Stimulated activated CD8-positive, alpha-beta memory T cell treated with anti-CD3 and anti-CD28 coated beads, Interleukin-4, amount 100 ng/mL, for 48 hours (primary cell): ENCODE data around the gene MRPS7.
A peak's percentile ranks its signal among the peaks of the same experiment; 100 is the strongest.
"Not testable (repeated sequence)": the region's sequence is repeated elsewhere in the genome, so short reads cannot be mapped to it uniquely, and the experiment has no call there.

Experiments used
- DNase-seq: peaks from one replicate; pipeline ENCODE4 v3.0.0-alpha.2; 2020

The MRPS7 gene

DNA sequence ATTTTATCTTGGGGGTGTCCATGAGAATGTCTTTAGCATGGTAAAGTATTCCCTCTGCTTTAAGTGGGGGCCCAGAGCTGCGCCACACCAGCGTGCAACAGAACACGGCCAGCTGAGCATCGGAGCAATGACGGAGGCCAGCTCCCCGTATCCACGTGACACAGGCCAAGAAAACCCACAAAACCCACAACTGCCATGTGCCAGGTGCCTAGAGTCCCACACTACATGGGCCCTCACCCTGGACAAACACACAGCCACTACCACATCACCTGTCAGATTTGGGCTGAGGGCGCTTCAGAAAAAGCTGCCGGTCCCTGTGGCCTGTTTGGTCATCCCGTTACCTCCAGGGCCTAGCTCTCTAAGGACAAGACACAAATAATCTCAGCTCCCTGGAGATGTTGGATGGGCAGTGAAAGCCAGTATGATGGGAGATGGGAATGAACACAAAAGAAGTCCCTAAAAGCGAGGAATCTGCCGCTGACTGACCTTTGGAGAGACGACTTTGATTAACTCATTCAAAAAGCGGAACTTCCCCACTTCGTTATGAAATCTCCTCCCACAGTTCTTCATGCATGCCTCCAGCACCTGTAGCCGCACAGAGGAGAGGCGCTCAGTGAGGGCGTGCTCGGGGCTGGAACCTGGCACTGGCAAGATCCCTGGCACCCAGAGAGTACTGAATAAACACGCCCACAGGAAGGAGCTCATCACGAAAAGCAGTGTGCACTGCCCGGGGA lies 17.4 kb upstream of the MRPS7 start:
- DNase-seq: no peak

DNA sequence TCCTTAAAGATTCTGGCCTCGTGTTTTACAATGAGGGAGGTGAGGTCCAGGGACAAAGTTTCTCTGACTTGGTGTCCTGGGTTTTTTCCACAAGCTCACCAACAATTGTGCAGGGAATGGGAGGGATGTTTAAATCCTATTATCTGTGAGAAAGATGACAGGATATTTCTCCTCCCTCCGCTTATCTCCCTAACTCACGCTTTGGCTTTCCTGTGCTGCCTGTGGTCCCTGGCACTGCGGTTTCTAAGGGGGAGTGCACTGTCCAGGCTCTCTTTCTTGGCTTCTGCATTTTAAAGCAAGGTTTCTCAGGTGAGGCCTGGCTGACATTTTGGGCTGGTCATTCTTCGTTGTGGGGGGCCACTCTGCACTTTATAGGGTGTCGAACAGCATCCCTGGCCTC lies 16.7 kb upstream of the MRPS7 start:
- DNase-seq: no peak

DNA sequence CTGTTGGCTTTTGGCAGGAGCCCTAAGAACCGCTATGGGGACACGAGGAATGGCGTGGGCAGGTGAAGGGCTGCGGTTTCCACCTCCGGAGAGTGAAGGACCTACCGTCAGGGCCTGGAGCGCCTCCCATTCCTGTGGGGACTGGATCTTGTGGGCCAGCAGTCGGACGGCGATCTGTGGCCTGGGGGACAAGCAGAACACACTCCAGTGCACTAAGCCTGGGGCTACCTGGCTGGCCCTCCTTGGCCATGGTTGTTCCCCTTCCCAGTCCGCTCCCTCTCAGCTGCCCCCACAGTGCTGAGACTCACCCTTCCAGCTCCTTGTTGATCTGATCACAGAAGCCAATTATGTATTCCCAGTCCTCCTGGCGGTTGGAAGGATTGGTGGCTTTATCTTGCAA lies 15.3 kb upstream of the MRPS7 start:
- no peak for DNase-seq

DNA sequence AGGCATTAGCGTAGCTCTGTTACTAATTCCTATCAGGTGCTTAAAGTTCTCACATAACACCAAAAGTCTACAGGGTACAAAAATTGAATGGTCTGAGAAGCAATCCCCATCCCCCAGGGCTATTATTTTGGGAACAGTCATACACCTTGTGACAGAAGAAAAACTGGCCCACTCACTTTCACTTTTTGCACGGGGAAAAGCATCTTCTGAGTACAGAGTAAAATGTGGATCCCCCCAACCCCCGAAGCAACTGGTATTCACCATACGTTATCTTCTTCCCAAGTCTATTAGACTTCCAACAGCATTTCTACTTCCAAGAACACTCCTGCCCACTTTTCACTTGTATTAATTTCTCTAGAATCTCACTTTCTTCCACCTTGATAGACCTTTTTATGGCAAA lies 12.1 kb upstream of the MRPS7 start:
- no peak for DNase-seq

DNA sequence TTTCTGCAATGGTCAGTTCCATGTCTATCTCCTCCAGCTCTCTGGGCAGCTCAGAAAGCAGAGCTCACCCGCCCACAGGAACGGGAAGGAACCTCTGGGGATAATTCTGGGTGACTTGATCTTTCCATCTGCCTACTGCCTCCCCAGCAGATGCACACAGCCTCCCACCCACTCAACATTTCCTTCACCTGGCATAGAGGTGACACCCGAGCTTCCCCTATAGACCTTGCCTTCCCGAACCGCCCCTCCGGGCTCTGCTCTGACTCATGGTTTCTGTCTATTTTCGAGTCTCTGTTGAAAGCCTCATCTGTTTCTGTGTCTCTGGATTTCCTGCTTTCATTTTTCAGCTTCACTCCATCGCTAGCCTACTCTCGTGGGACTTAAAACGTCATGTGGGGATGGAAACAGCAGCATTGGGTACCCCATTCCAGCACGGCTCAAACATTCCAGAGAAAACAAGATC lies 11.6 kb upstream of the MRPS7 start:
- peak; percentile 85 for DNase-seq

DNA sequence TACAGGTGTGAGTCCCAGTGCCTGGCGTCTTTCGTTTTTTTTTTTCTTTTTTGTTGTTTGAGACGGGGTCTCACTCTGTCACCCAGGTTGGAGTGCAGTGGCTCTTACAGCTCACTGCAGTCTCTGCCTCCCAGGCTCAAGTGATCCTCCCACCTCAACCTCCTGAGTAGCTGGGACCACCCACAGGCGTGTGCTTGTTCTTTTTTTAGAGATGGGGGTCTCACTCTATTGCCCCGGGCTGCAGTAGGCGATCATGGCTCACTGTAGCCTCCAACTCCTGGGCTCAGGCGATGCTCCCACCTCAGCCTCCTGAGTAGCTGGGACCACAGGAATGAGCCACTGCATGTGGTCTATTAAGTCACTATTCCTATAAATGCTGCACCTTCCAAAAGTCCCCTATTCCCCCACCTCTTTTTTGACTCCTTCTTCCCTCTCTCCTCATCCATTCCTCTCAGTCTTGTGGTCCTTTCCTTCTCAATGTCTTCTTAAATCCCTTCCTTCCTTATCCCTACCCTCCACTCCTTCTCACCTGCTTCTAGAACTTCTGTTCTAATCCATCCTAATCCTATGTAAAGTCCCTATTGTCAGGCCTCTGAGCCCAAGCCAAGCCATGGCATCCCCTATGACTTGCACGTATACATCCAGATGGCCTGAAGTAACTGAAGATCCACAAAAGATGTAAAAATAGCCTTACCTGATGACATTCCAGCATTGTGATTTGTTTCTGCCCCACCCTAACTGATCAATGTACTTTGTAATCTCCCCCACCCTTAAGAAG lies 9.5 kb upstream of the MRPS7 start:
- DNase-seq: no peak

DNA sequence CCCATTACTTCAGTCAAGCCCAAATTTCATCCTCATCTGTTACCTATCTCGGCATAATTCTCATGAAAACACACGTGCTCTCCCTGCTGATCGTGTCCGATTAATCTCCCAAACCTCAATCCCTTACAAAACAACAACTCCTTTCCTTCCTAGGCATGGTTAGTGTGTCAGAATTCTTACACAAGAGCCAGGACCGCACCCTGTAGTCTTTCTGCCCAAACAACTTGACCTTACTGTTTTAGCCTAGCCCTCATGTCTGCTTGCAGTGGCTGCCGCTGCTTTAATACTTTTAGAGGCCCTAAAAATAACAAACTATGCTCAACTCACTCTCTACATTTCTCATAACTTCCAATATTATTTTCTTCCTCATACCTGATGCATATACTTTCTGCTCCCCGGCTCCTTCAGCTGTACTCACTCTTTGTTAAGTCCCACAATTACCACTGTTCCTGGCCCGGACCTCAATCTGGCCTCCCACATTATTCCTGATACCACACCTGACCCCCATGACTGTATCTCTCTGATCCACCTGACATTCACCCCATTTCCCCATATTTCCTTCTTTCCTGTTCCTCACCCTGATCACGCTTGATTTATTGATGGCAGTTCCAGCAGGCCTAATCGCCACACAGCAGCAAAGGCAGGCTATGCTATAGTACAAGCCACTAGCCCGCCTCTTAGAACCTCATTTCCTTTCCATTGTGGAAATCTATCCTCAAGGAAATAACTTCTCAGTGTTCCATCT lies 5.6 kb upstream of the MRPS7 start:
- DNase-seq: not testable (repeated sequence)

DNA sequence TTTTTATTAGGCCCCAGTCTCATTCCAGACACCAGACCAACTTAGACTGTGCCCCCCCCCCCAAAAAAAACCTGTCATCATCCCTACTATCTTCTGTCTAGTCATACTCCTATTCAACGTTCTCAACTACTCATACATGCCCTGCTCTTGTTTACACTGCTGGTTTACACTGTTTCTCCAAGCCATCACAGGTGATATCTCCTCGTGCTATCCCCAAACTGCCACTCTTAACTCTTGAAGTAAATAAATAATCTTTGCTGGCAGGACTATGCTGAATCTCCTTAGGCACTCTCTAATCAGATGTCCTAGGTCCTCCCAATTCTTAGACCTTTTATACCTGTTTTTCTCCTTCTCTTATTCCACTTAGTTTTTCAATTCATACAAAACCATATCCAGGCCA lies 4.5 kb upstream of the MRPS7 start:
- DNase-seq: not testable (repeated sequence)

DNA sequence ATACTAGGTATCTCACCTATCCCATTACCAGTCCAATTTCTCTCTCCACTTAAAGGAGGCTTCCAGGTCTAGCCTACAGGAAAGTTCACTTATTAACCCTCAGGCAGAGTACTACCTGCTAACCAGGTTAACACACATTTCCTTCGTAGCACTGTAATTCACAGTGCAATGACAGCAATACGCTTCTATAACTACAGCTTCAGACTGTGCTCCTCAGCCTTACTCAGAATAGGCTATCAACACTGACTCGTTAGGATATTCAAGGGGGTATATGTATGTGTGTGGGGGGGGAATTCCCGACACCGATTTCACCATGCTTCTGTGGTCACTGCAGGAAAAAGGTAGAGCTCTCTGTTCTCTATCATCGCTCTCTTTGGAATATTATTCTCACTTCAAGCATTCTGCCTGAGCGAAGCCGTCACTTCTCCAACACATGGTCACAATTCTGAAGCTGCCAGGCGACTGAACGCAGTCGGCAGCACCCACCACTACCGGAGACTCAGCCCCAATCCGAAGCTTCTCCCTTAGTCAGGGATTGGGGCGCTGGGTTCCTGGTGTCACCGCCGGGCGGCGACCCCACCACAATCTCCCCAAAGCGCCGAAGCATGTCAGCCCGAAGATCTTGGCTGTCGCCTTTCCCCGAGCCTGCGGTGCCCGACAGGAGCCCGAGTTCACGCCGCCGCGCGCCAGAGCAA lies 891 bp upstream of the MRPS7 start:
- DNase-seq: peak; percentile 65

DNA sequence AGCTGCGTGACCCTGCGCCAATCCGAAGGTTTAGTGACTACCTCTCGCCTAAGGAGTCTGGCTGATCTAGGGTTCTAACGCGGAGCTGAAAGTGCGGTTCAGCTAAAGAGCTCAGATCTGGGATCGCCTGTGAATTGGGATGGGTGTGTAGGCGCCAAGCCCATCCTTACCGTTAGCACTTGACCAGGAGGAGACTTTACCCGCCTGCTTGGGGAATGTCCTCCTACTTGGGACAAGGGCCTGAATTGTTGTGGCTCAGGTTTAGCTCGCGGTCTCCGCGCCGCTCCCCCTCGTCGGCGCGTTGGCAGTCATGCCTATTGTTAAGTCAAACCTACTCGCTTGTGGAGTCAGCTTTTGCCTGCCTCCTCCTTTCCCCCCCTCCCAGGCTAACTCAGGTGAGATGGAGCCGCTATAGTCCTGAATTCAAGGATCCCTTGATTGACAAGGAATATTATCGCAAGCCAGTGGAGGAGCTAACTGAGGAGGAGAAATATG lies 480 bp downstream of the MRPS7 start:
- no peak for DNase-seq

DNA sequence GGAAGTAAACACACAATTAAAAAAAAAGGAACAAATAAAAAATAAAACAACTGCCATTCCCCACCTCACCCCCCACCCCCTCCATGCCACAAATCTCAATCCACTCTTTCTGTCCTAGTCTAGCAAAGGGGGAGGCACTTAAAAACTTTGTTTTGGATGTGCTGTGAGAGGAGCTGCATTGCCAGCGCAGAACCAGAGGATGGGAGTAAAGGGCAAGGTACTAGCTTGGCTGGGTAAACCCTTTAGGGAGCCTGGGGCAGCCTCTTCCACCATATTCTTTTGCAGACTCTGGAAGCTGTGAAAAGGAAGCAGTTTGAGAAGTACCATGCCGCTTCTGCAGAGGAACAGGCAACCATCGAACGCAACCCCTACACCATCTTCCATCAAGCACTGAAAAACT lies 1.4 kb downstream of the MRPS7 start:
- DNase-seq: no peak

DNA sequence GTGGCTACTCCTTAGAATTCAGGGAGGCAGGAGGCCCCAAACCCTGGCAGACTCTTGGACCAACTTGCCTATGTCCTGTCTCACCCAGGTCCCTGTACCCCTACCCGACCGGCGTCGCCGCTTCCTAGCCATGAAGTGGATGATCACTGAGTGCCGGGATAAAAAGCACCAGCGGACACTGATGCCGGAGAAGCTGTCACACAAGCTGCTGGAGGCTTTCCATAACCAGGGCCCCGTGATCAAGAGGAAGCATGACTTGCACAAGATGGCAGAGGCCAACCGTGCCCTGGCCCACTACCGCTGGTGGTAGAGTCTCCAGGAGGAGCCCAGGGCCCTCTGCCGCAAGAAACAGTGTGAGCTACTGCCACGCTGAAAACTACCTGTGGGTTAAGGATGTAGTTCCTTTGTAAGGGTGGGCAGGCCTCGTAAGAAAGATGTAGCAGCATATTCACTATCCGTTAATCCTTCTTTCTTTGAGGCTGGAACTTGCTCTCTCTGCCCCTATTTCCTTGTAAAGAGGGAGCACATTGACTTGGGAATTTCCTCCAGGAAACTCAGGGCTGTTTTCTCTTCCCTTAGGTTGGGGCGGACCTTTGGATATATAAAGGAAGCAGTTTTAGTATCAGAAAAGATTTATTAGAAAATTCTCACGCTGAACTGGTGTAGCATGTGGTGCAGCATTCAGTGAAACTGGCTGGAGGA lies 4.1 kb downstream of the MRPS7 start:
- no peak for DNase-seq

DNA sequence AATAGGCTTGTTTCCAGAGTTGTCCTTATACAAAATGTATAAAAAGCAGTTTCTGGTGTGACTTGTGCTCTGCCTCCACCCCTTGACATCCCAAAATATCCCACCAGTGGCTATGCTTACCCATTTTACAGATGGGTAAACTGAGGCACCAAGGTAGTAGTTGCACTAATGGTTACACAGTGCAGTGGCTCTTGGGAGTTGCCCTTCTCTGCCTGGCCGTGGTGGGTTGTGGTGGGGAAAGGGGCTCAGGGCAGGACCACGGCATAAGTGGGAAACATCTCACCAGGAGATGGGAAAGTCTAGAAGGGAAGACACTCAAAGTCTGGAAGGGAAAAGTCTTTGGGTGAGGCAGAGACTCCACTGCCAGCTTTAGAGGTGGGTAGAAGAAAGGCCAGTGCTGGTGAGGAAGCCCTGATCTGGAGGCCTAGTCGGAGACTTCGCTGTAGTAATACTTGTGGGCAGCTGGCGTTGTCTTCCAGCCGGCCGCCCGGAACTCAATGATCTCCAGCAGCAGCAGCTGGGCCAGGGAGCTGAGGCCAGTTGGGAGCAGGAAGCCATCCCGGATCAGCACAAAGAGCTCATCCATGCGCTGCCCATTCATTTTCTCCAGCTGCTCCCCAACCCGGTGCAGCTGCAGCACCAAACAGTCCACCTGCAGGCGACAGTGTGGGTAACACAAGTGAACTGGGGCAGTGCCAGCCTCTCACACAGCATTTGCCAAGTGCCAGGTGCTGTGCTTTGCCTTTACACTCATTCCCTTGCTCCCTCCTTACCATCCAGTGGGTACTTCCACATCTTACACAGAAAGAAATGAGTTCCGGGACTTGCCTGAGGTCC lies 4.9 kb downstream of the MRPS7 start:
- DNase-seq: no peak

DNA sequence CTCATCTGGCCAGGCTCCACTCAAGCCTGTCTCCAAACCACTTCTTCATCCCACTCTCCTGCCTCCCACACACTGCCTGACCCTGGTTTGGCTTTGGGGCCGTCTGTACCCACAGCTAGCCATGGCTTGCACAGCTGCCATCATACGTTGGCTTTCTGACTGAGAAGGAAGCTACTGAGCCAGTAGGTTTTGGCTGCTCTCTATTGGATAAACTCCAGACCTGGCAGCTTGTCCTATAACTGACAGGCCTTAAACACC lies 5.4 kb downstream of the MRPS7 start:
- DNase-seq: no peak

DNA sequence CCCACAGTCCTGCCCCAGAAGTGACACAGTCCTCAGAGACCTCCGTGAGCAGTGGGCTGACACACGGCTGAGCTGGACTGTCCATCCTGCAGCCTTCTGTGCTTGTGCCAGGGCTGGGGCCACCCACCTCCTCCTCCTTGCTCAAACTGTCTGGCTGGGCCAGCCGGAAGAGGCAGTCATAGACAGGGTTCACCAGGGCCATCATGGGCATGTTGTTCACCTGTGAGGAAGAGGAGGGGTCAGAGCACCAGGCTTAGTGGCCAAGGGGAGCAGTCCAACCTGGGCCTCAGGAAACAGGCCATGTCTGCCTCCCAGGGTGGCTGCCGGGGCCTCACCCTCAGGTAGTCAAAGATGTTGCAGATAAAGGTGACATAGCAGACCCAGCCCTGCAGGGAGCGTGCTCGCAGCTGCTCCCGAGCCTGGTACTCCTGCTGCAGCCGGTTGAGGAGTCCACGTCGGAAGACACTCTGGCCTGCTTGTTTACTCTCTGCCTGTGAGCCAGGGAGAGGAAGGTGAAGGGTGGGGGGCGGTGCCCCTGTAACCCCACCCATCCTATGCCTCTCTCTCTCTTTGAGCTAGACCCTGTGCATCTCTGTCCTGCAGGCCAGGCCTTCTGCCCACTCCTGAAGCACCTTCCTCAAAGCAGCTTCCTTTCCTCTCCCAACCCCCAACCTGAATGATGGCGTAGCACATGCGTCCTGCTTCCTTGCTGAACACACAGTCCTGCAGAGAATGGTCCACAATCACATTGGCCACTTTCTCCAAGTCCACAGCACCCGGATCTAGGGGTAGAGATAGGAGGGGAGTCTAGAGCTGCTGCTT lies 5.9 kb downstream of the MRPS7 start:
- no peak for DNase-seq

DNA sequence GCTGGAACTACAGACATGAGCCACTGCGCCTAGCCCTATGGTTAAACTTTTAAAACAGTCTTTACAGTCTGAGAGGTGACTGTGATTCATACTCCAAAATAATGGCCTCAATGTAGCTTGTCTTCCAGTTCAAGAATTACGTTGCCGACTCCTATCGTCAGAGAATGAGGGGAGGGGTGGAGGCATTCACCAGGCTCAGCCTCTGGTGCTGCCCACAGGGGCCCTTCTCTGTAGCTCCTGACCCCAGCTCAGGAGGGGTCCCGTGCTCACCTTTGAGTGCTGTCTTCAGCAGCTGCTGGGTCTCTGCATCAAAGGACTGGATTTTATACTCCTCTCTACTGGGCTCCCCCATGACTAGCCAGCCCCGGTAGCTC lies 8.2 kb downstream of the MRPS7 start:
- no peak for DNase-seq

DNA sequence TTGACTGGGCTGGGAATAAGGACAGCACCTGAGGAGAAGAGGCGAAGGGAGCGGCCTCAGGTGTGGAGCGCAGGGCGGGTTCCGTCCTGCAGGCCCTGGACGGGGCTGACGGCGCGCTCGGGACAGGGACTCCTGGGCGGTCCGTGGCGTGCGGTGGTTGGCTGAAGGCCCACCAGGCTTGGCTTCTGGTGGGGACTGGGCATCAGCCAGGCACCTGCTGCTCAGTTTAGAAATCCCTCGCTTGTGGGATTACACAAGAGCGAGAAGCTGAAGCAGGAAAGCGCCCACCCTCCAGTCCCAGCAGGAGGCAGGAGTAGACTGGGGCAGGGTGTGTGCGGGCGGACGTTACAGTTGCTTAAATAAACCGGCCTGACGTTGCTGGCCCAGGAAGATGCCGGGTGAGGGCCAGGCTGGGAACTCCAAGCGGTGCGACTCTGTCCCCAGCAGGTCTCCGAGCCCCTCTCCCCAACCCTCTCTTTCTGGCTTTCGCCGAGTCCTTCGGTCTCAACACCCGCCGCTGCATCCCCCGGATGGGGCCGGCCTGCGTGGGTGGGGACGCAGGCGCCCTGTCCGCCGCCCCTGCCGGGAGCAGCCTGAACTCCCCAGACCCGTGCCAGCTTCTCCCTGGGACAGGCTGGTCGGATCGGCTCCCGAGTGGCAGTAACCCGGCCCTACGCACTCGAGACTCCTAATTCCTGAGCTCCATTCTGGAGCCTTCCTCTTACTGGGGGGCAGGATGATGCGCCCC lies 8.7 kb downstream of the MRPS7 start:
- DNase-seq: peak; percentile 79

DNA sequence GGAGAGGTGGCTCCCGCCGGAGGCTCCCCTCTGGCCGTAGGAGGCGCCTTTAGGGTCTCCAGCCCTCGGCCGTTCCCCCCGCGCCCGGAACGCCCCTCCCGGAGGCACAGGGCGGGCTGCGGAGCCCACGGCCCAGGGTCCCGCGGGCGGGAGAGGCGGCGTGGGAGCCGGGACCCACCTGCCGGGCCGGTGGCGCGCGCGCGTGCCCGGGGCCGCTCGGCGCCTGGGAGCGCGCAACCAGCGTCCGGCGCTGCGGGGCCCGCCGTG lies 9.2 kb downstream of the MRPS7 start, which contains the start of gene MIF4GD:
Gene MIF4GD, minus strand, starts transcription at position 266 of the 267 bp plus-strand sequence. CDS start 1,036 bp downstream, outside the sequence.
- no peak for DNase-seq

DNA sequence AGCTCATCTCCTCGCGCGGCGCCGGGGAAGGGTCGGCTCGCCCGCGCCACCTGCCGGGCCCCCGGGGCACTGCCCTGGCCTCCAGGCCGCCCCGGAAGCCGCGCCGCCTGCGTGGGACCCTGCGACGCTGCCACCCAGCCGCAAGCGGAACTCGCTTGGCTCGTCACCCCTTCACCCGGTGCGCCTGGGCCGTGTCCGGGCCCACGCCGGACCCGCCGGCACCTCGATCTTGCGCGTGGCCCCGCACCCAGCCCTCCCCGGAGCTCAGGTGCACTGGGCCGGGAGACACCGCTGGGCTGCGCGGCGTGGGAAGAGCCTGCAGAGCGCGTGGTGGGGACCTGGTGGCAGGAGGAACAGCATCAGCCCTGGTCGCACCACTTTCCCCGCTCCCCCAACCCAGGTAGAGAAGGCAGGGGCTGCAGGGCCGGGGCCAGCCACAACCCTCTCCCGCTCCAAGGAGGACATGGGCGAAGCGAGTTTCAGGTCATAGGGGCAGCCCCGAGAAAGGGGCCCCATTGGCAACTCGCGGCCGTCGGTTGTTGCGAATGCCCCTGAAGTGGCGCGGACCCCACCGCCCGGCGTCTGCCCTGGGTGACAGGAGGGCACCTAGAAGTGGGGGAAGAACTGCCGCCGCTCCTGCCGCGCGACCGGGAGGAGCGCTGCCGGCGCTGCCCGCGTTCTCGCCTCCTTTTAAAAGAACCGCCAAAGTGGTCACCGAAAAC lies 9.7 kb downstream of the MRPS7 start:
- peak; percentile 90 for DNase-seq
